Activated CD4-positive, alpha-beta T cell treated with anti-CD3 and anti-CD28 coated beads, Interleukin-2, amount 50 U/mL, for 1 hour (primary cell): ENCODE data around the gene NUDCD3.

Experiments
- DNase-seq: peaks from one replicate; pipeline ENCODE4 v3.0.0-alpha.2; 2020

Gene NUDCD3

DNA sequence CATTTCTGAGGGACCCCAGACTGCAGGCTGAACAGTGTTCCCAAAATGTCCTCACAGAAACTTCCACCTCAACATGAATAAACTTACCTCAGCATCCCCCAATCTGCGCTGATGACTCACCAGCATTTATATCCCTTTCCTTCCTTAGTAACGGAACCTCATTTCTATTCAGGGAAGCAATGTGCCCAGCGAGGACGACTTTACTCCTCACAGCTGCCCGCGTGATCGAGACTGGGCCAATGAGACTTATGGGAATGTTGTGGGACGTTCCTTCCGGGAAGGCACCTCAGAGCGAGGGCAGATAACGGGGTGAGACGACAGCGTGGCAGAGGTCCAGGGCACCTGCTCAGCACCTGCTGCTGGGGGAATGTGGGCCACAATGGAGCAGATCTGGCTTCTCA, 91.9 kb downstream of the NUDCD3 start:
- DNase-seq: no peak

DNA sequence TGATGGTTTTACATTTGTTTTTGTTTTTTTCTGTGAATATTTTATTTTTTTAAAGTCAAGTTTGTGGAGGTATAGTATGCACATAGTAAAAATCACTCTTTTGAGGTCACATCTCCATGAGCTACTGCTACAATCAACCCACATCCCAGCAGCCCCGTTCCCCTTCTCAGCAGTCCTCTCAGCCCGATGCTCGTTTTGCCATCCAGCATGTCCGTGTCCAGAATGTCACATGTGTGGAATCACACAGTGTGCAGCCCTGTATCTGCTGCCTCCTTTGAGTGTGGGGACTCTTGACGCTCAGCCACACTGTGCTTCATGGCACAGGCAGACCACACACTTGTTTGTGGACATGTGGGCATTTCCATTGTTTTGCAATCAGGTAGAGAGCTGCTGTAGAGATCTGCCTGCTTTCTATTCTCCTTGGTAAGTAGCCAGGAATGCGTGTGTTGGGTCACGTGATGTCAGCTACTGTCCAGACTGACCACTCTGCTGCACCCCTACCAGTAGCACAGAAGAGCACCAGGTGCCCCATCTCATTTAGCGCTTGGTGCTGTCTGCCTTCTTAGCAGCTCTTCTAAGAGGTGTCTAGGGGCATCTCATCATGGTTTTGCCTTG, 93.4 kb downstream of the NUDCD3 start:
- DNase-seq: no peak

DNA sequence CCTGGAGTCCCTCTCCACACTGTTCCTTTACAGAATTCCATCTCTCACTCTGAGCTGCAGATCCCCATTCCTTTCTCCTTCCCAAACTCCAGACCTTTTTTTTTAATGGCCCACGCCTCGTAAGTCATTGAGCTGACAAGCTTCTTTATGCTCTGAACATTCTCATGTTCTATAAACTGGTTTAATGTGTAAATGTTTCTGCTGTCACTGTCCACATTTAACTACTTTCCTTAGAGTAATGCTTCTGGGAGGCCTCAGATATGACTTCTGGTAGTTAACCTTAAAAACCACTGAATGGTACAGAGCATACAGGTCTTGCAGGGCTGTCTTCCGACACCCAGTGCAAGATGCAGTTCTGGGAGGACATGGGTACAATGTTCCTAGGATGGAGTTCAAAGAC, 94.0 kb downstream of the NUDCD3 start:
- no peak for DNase-seq

DNA sequence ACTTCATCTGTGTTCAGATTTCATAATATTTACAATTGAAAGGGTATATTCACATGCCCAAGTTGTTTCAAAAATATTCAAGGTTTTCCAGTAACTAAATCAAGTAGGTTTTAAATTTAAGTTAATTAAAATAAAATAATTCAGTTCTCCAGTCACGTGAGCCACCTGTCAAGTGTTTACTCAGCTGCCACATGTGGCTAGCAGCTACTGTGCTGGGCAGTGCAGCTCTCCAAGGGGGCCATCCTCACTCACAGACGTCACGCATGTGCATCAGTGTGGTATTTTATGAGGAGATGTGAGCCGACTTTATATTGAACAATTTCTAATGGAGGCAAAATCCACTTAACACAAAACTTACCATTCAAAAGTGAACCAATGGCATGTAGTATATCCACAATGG, 95.4 kb downstream of the NUDCD3 start:
- DNase-seq: no peak

DNA sequence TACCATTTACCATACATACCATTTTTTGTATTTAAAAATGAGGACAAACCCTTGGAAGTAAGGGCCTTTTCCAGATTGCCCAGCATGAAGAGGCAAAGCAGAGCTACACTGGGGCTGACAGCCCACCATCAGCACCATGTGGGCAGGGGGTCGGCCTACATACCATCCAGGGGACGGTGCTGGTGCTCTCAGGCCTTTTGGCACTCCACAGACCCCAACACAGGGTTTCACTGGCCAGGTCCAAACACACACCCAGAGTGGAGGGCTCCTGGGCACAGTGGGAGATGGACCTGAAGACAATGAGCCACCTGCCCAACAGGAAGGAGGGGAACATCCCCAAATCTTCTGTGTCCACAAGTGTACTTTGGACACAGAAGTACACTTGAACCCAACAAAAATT, 95.8 kb downstream of the NUDCD3 start:
- no peak for DNase-seq

DNA sequence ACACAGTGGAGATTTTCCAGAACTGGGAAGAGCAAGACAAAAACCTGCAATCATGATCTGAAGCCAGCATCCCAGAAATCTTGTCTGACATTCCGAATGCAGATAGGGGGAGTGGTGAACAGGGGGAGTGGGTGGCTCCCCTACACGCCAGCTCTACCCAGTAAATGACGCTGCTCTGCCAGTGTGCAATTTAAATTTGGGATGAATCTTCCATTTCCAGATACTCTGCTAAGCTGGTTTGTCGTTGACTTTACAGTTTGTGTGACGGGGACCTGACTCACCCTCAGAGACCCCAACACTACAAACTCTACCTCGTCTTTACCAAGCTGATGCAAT, 96.4 kb downstream of the NUDCD3 start:
- DNase-seq: no peak

DNA sequence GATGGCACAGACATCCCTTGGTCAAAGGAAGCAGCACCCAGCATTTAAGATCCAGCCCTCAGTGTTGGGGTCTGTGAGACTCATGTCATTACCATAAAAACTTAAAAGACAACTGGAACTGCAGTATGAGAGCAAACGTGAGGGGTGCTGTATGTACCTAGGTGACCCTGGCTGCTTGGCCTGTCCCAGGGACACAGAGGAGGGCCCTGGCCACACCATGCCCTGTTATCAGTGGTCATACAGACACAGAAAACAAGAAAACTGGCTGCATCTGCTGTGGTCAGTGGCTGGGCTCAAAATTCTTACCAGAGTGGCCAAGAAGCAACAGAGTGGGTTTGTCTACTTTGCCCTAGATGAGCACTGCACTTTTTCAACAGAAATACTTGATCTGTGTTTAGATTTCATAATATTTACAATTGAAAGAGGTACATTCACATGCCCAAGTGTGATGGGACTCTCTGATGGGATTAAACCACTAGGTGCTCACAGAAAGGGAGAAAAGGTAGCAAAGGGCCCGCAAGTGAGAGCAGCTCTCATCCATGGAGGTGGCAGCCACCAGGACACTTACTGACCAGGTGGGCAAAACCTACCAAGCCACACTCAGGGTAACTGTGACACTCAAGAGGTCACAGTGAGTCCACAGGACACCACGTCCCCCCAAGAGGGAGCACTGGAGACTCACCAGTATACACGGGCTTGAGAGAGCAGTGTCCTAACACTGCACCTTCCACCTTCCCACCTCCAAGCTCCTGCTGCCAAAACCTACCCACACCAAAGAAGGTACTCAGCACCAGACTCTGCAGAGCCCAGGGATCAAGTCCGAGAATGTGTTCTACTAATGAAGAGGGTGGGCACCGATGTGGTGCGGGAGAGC, 97.0 kb downstream of the NUDCD3 start:
- DNase-seq: no peak

DNA sequence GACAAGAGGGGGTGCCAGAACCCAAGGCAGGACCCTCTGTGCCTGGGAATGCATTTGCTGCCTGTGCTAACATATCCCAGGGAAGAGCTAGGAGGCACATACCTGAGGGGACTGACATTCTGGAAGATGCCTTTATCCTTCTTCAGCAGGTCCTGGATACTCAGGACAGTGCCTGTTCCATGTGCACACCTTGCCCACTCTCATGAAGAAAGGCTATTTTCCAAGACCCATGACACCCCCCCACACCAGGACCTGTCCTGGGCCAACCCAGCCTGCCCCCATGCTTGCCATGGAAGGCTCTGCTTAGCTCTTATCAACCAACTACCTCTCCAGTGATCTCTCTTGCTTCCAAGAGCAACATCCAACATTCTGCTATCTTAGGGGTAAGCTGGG, 97.8 kb downstream of the NUDCD3 start:
- no peak for DNase-seq

DNA sequence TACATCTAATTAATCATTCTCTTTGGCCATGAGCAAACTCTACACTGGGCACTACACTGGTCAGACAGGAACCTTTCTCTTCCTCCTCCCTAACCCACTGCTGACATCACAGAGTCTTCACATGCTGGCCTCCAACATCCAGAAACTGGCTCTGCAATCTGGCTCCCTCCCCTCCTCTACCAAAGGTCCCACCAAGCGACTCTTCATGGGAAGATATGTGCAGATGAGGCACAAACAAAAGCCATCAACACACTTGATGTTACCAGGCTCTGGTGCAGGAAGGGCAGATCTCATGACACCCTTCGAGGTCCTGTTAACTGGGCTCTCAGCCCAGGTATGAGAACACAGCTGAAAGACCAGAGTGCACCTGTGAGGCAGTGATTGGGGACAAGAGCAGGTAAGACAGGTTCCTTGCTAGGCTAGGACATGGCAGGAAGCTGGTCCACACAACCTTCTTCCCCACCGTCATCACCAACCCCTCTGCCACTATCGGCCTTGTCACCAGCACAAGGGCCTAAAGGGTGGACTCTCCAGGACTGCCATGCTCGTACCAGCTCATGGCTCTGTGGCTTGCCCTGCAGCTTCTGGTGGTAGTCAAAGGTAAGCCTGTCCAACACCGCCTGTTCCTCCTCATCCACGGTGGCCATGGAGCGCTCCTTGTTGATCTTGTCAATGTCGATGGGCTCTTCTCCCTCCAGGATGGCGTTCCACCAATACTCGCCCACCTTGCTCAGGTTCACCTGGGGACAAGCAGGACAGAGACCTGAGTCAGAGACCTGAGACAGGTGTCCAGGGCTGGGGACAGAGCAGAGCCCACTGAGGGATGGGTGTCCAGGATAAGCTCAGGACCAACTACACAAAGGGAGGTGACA, 98.5 kb downstream of the NUDCD3 start:
- DNase-seq: no peak

DNA sequence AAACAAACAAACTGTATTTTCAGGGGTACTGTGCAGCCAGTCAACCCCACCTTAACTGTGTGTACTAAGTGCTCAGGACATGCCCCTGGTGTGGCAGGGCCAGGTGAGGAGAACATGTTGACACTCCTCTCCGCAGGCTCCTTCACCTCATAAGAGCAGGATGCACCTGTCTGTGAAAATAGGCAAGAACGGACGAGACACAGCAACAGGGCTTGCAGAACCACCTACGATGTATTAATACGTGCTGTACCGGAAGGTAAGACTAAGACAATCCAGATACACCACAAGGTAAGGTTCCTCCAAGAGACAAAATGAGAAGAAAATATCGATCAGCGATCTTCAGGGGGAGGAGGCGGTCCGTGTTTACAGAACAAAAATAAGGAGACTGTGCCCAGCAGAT, 99.3 kb downstream of the NUDCD3 start:
- DNase-seq: no peak

DNA sequence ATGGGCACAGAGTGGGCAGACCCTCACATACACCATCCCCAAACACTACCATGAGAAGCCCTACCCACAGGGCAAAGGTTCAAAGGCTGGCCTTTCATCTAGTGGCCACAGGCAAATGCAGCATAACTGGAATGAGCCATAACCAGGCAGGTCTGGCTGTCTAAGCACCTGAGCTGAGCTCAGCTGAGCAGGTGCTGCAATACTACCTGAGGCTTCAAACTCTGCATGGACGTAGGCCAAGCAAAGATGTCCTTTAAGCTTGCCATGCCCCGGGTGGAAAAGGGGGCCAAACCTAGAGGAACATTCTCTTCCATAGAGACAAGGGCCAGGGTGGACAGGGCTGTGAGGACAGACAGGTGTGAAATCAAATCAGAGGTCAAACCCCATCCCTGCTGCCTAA, 99.8 kb downstream of the NUDCD3 start:
- no peak for DNase-seq

DNA sequence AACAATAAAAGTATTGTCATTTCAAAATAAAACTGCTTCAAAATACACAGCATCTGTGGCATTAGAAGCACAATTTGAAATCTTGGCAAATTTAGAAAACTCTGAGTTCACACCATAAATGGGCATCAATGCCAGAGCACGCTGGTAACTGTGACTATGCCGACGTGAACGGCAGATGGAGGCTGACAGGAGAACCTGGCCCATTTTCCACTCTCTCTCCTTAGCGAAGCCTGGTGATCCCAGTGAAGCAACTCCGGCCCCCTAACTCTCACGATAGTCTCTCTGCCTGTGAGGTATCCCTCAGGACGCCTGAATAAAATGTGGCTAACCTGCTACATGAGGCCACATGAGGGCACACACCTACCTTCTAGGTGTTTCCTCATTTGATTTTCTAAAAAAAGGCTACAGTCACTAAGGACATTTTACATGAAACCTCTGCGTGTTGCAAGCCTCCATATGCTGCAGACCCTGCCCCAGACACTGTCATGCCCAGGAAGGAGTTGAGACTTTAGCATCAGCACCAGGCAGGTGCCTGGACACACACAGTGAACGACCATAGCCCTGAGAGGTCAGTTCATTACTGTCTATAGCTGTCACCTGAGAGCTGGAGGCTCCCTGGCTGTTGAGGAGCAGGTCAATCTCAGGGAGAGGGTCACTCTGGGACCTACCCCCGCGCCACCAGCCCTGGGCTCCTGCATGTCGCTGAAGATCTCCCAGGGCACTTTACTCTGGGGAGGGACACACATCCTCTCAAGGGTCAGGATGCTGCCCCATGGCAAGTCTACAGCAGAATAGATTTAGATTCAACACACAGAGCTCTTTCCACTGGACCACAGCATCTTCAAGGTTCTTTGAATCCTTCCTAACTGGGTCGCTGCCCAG, 102.1 kb downstream of the NUDCD3 start:
- no peak for DNase-seq

DNA sequence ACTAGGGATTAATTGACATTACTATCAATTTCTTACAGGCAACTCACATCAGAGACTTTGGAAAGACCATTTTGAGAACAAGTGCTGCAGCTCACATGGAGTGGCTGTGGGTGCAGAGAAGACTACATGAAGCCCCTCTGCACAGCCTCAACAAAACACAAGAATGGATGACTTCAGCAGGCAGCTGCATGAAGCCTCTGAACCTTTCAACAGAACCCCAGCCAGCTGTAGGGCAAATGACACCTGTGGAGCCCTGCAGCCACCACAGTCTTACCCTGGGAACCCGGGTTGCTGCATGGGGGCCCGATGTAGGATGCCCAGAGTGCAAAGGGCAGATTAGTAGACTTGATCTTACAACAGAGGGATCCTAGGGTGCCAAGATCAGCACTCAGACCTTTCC, 103.1 kb downstream of the NUDCD3 start:
- no peak for DNase-seq

DNA sequence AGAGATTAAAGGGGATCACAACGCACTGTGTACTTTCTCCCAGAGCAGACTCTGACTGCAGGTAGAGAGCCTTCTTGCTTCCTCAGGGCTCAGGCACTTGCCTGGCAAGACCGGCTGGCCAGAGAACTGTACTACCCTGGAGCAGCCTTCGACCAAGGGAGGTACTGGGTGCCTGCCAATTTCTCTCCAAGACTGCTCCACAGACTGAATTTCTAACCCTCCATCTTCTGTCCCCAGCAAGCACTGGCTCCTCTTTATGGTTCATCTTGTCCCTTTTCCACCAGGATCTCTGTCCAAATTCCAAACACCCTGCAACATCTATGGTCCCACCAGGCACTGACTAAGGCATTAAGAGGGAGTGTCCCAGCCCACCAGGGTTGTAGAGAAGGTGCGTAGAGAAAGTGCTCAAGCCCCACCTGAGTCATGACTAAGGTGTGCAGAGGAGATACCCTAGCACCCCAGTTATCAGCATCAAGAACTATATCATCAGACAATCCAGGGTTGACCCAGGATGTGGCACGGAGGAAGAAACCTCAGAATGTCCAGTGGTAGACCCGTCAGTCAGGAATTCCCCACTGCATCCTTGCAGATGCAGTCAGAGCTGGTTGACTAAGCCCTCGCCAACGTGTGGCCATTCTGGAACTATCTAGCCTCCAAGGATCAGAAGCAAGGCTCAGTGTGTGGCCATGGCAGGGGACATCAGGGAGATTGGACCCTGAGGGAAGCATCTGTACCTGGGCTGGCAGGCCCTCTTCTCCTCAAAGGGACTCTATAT, 104.1 kb downstream of the NUDCD3 start:
- no peak for DNase-seq

DNA sequence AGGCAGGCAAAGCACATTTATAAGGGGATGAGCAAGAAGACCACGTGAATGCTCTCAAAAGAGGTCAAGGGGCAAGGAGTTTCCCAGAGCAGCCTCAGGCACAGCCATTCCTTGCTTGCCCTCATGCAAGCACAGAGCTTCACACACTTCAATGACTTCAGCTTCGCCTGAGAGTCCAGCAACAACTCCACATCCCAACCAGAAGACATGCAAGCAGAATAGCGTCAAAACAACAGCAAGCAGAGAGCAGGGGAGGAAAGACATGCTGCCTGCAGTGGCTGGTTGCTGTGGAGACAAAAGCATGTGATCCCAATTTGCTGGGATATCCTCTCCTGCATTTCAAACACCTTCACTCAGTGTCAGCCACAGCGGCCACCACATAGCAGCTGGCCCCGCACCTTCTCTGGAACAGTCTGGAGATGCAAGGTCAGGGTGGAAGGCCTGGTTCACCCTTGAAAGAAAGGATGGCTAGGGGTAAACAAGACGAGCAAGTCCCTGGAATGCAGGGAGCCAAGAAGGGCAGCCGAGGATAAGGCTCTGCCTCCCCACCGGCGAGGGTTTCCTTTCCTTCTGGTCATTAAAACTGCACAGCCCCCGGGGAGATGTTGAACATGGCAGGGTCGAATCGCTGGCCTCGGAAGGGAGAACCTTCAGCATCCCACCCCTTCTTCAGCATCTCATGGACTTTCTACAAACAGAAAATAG, 104.9 kb downstream of the NUDCD3 start:
- DNase-seq: no peak

DNA sequence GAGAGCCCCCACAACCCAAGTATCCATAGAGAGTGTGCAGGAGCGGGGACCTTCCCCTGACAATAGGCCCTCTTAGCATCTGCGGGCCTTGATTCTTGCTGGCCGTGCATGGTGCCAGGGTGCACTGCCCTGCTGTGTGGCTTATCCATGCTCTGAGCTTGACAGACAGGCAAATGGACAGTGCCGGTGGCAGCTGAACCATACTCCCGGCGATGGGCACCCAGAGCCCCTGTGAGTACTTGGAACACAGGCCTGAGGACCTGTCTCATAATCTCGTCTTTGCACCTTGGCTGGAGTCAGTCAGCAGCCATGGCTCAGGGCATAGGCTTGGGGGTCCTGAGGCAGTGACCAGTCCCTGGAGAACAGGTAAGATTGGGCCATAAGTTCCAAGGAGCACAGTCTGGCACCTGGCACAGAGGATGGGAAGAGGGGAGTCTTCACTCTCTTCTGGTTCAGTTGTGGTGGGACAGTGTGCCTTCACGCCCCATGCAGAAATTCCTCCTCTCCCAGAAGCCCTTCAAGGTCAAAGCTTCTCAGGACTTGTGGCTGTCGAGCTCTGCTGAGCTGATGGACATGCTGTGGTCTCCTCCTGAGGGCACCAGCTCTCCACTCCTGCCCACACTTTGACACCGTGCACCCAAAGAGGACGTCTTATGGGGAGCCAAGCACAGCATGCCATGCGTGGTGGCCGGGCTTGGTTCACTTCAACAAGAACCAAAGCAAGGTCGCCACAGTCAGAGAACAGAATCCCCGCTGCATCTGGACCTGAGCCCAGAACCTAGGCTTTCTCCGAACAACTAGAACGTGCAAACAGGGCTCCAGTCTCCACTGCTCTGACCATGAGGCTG, 105.6 kb downstream of the NUDCD3 start:
- no peak for DNase-seq

DNA sequence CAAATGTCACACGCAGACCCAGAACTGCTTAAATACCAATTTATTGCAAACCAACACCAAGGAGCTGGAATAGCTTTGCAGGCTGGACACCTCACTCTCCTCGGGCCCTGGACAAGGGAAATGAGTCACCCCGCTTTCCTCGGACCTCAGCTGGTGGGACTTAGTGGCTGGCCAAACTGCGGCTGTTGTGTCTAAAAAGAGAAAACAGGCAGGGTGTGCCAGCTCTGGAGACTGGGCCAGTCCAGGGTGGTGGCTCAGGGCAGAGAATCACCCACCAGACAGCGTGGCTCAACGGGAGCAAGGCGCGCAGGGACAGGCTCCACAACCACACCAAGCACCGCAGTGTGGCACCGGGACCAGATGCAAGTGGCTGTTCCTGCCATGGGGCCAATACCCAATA, 106.9 kb downstream of the NUDCD3 start:
- DNase-seq: no peak

DNA sequence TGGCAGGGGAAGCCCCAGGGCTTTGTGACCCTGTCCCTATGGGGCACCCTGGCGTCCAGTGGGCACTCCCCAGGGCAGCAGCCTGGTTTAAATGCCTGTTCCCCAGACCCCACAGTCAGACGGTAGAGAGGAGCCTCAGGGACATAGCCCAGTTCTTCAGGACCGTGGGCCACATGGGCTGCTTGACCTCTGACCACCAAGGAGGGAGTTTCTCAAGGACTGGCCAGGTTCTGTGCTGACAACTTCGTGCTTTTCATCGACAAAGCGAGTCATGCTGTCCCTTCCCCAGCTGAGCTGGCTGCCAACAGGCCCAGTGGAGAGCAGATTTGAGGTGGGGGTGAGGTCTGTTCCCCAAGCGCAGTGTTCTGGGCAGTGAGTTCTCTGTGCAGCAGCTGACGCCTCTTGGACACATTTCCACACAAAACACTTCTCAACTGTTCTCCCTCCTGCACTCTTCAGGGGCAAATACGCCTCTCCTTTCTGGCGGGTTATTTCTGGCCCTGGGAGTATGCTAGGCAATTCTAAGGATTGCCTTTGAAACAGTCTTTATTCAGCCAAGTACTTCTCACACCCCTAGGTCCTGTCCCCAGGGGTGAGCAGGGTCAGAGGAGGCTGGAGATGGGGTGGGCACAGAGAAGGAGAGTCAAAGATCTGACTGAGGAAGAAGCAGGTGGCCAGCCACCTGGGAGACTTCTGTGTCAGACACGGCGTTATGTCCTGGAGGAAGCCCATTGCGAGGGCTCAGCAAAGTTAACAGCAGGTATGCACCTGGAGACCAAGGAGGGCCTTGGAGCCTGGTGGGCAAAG, 107.8 kb downstream of the NUDCD3 start:
- DNase-seq: no peak

DNA sequence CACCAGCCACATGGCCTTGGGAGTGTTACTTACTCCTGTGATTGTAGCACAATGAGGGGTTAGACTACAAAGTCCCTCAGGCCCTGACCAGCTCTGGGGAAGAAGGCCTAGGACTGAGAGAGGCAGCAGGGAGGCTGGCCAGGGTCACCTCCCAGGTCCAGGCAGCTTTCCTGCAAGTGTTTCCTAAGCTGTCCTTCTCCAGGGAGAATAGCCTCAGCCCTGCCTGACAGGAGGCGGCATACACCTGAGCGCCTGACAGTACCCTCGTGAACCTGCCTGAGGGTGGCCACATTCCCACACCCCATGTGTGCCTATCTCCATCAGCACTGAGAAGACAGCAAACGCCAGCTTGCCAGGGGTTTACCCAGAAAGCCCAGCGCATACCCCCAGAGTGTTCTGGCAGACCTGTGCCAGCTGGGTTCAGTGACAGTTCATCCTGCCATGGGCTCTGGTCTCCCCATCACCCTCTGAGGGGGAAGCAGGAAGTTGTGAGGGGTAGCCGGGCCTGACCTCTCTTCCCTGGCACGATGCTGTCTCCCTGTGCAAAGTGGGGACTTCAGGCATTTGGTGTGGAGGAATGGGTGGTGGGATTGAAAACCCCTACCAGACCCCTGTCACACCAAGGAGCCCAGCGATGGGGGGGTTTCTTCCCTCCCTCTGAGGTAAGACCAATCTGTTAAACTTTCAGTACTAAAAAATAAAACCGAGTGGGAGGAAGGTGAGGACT, 108.8 kb downstream of the NUDCD3 start:
- DNase-seq: no peak
